LHCN-M2 (cell line): ENCODE data around the gene DMPK. TPM values are rescaled to one million over a fixed set of nuclear protein-coding genes. Genes with fewer than 3 reads are reported as not detected.
A peak's percentile ranks its signal among the peaks of the same experiment; 100 is the strongest.

ENCODE experiments used
- DNase-seq: peaks from one replicate; pipeline ENCODE4 v3.0.0-alpha.2; 2012; ENCODE audit warnings: low read depth
- total RNA-seq: library from RNA; depleted of rRNA; stranded (reverse); fragments of >200 nt; gene quantifications from 2 replicates; pipeline ENCODE4 v1.2.3, GENCODE V29; 2014

Gene DMPK
- total RNA-seq, 1 experiment from 2014 or later = 121 TPM

DNA sequence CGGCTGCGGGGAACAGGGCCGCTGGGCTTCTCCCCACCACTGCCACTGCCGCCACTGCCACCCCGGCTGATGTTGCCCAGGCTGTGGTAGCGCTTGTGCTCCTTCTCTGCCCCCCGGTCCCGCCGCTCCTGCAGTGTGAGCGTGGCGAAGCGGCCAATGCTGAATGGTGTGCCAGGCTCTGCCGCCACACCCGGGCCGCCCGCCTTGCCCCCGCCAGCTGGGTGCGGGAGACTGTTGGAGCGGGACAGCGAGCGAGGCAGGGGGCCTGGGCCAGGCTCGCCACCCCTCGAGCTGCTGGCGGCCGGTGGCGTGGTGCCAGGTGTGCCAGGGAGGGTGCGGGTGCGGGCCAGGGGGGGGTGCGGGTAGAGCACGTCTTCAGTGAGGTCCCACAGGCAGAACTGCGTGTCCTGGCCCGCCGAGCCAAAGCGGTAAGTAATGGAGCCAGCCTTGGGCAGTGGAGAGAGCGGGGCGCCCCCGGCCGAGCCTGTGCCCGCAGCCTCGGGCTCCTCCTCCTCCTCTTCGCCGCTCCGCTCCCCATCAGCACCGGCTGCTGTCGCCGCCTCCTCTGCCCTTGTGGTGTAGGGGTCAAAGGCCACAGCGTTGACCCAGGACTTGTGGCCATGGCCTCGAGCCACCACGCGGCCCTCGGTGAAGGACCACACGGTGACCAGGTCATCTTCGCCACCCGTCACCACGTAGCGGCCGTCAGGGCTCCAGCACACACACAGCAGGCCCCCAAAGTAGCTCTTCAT, 3.7 kb upstream of the DMPK start:
- no peak for DNase-seq

- DNase-seq = no peak
Observed at GRCh38 chr19:45785097-45785496, 2.8 kb upstream of the DMPK start.

DNA sequence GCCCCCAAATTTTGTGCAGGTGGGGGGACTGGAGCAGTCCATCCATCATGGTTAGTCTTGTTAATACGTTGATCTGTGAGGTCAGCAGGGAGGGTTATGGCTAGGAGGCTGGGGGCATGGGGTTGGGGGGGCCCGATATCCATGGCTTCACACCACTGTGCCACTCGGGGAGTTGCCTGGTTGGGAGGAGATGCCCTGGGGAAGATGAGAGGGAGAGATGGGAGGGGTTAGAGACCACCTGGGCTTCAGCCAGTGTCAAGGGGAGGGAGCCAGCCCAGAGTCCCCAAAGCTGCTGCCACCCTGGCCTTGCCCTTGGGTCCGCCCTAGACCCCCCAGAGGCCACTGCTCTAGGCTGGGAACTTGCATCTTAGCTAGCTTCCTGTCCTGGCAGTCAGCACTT, 1.8 kb upstream of the DMPK start:
- DNase-seq = no peak

DNA sequence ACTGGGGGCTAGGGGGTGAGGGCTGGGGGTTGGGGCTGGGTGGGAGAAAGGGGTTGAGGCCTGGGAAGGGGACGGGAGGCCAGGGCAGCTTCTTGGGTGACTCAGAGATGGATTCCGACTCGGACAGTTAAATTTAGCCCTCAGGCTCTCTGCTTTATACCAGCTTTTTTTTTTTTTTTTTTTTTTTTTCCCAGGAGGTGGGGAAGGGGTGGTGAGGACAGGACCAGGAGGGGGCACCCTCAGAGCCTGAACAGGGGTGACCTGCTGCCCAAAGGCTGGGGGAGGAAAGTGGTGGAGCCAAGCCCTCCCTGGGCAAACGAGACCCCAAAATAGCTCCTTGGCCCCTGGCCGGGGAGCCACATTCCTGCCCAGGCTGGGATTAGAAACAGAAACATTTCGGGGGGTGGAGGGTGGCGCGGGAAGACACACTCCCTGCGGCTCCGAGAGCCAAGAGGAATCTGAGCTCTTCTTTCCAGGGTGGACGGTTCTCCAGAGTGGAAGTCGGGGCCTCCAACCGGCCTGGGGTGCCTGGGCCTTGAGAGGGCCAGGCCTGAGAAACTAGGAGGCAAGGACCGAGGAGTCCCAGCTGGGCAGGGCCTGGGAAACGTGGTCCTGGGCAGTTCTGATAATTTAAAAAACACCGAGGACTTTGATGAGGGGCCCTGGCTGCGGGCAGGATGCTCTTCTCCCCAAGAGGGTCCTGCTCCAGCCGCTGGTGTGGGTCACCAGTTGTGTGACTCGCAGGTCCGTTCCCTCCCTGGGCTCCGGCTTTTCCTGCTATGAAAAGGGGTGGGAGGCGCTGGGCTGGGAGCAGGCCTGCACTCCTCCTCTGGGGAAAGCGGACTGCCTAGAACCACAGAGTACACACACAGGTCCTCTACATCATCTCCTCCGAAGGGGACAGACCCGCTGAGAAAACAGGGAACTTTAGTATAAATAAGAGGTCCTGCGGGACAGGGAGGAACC, 813 bp upstream of the DMPK start:
- DNase-seq = peak; percentile 84

DNA sequence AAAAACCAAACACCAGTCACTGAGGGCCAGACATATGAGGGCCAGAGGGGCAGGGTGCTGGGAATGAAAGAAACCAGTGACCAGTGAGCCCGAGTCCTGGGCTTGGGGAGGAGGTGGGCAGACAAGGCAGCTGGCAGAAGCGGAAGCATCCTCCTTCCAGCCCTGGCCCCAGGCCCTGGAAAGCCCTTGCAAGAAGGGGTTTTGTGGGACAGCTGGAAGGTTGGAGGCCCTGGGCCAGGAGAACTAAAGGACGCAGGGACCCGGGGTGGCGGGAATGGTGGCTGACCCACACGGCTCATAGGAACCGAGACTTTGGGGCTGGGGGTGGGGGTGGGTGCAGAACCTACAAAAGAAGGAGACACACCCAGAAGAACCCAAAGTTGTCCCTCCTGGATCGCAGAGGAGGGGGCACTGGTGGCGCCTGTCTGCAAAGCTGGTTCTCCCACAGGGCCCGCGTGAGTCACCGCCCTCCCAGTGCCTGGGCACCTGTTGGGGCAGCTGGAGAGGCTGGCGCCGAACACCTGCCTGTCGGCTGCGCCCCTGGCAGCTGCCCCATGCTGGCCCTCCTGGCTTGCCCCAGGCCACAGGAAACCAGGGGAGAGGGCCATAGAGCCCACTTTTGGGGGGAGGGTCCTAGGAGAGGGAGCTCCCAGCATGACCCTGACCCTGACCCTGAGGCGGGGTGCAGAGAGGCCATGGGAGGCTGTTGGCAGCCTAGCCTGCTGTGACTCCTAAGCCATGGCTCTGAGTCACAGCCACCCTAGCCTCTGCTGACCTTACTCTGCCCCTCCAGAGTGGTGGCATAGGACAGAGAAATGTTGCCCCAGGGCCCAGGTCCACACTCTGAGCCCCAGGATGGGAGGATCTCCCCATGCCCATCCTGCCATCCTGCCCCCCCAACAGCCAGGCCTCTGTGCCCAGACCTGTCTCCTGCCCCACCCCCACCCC, 802 bp downstream of the DMPK start:
- DNase-seq = peak; percentile 89

- DNase-seq = no peak
Observed at GRCh38 chr19:45780448-45781213, 1.7 kb downstream of the DMPK start.

- no peak for DNase-seq
Observed at GRCh38 chr19:45780146-45780447, 2.2 kb downstream of the DMPK start.

- DNase-seq = no peak
Observed at GRCh38 chr19:45779231-45780145, 2.8 kb downstream of the DMPK start.

- DNase-seq = no peak
Observed at GRCh38 chr19:45778010-45778661, 4.2 kb downstream of the DMPK start.

GRCh38 chr19:45777395-45777961, 4.8 kb downstream of the DMPK start:
- no peak for DNase-seq

- no peak for DNase-seq
Observed at GRCh38 chr19:45774765-45775164, 7.5 kb downstream of the DMPK start.

GRCh38 chr19:45773384-45773783, 8.9 kb downstream of the DMPK start:
- DNase-seq = peak; percentile 36

GRCh38 chr19:45772912-45773311, 9.4 kb downstream of the DMPK start:
- no peak for DNase-seq

DNA sequence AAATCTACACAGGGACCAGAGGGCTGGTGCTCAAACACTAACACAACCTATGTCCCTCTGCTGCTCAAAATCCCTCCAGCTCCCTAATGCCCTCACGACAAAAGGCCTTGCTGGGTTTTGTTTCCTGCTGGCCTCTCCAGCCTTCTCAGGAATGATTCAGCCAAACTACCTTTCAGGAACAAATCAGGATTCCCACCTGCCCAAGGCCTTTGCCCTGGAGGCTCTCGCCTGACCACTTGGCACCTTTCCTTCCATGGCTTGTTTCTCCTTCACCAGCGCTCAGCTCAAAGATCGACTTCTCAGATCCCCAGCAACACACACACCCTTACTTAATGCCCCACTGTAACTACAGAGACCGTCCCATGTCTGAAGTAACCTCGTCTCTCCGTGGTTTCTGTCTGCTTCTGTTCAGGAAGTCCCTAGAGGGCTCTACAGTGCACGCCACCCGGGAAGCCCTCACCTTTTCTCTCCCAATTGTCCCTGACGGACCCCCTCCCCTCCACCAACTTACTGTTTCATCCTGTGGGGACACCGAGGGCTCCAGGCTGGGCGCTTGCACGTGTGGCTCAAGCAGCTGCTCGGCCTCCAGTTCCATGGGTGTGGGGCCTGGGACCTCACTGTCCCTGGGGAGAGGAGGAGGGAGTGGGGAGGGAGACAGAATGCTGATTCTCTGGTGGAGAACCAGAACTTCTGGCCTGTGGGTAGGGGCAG, 10.0 kb downstream of the DMPK start:
- DNase-seq = no peak

GRCh38 chr19:45771311-45771933, 10.9 kb downstream of the DMPK start:
- DNase-seq = no peak

DNA sequence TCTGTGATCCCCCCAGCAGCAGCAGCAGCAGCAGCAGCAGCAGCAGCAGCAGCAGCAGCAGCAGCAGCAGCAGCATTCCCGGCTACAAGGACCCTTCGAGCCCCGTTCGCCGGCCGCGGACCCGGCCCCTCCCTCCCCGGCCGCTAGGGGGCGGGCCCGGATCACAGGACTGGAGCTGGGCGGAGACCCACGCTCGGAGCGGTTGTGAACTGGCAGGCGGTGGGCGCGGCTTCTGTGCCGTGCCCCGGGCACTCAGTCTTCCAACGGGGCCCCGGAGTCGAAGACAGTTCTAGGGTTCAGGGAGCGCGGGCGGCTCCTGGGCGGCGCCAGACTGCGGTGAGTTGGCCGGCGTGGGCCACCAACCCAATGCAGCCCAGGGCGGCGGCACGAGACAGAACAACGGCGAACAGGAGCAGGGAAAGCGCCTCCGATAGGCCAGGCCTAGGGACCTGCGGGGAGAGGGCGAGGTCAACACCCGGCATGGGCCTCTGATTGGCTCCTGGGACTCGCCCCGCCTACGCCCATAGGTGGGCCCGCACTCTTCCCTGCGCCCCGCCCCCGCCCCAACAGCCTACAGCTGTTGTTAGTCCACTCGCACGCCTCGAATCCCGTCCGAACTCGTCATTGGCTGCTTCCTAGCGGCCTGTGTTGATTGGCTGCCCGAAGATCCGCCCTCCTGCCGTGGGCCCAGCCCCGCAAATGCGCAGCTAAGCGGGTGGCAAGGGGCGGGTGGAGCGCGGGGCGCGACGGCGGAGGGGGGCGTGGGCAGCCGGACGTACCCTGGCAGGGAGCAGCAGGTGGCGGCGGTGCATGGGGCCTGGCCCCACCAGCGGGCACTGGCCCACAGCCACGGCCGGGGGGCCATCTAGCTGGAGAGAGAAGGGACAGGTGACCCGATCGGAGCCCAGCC, 11.8 kb downstream of the DMPK start:
- DNase-seq = peak; percentile 98

DNA sequence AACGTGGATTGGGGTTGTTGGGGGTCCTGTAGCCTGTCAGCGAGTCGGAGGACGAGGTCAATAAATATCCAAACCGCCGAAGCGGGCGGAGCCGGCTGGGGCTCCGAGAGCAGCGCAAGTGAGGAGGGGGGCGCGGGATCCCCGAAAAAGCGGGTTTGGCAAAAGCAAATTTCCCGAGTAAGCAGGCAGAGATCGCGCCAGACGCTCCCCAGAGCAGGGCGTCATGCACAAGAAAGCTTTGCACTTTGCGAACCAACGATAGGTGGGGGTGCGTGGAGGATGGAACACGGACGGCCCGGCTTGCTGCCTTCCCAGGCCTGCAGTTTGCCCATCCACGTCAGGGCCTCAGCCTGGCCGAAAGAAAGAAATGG, 12.5 kb downstream of the DMPK start:
- DNase-seq = peak; percentile 52
